Testis (tissue), 2 donors: ENCODE data around the gene DDX43.

Source experiments
- POLR2A ChIP-seq: fragments of 450-650 bp; IDR thresholded peaks from one replicate; pipeline ENCODE4 v1.6.1; 2017; ENCODE audit warnings: antibody characterized with exemption, mild to moderate bottlenecking, moderate library complexity
- TF ChIP-seq, protein P1 (sequence below), 3 experiments: fragments of 450-650 bp in 2 of 3; fragments of 200-600 bp in 1 of 3; sonication (generic) in 1 of 3; IDR thresholded peaks; one replicate each; pipeline ENCODE4 v1.5.1; 2016 to 2019; ENCODE audit warnings: antibody characterized with exemption in 3 of 3, mild to moderate bottlenecking in 2 of 3, moderate library complexity in 1 of 3

DNA sequence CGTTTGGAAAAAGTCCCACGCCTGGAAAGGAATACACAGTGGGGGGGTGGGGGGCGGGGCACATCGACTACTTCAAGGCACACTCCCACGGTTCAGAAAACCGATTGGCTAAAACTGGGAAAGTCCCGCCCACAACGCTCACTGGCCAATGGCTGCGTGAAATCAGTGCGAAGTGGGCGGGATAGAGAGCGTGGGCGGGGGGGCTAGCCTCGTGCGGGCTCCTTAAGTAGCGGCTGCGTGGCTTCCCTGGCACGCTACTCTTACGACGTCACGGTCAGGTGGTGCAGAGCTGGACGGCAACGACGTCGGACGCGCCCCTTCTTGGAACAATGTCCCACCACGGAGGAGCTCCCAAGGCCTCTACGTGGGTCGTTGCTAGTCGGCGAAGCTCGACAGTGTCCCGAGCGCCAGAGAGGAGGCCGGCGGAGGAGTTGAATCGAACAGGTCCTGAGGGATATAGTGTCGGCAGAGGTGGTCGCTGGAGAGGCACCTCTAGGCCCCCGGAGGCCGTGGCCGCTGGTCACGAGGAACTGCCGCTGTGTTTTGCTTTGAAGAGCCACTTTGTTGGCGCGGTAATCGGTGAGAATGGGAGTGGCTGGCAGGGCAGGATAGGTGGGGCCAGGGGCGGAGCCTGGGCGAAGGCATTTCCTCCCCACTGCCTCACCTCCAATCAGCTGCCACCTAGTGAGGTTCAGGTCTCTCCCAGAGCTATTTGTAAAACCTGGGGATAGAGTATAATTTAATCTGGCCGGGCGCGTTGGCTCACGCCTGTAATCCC lies at the start of gene DDX43:
- TF ChIP-seq, protein P1, sequence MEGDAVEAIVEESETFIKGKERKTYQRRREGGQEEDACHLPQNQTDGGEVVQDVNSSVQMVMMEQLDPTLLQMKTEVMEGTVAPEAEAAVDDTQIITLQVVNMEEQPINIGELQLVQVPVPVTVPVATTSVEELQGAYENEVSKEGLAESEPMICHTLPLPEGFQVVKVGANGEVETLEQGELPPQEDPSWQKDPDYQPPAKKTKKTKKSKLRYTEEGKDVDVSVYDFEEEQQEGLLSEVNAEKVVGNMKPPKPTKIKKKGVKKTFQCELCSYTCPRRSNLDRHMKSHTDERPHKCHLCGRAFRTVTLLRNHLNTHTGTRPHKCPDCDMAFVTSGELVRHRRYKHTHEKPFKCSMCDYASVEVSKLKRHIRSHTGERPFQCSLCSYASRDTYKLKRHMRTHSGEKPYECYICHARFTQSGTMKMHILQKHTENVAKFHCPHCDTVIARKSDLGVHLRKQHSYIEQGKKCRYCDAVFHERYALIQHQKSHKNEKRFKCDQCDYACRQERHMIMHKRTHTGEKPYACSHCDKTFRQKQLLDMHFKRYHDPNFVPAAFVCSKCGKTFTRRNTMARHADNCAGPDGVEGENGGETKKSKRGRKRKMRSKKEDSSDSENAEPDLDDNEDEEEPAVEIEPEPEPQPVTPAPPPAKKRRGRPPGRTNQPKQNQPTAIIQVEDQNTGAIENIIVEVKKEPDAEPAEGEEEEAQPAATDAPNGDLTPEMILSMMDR (IDR thresholded peaks at IDR 0.05), result no peak
- no peak for TF ChIP-seq POLR2A
